Measurements from ENCODE around the gene MRPL44.

MRPL44 gene

GRCh38 chr2:223949241-223949840 lies 7.9 kb upstream of the MRPL44 start:
- H3K27ac ChIP-seq (ENCODE audit: low read length), result no peak overlapping the region
- peaks cover 12% of the 10 kb centered on the region for H3K4me1 ChIP-seq (ENCODE audit: low read length)
- no peaks in the 10 kb centered on the region for H3K36me3 ChIP-seq (replicated peaks; ENCODE audit: insufficient read depth, low read length)
- no peaks in the 10 kb centered on the region for H4K20me1 ChIP-seq (ENCODE audit: insufficient read depth, low read length)
- H3K9me3 ChIP-seq (replicated peaks; ENCODE audit: insufficient read depth, low read length), result no peaks in the 10 kb centered on the region
- H3K79me2 ChIP-seq (ENCODE audit: low read length), result peaks cover 8% of the 10 kb centered on the region
- no peak overlapping the region for H3K4me2 ChIP-seq (ENCODE audit: low read depth, low read length)
- no peaks in the 10 kb centered on the region for H3K9me2 ChIP-seq (replicated peaks; ENCODE audit: insufficient read depth, low read length)
- no peak overlapping the region for H2AFZ ChIP-seq (ENCODE audit: low read length)
- H3K9ac ChIP-seq (ENCODE audit: low read length), result no peak overlapping the region
- no peak for DNase-seq
- H3K4me3 ChIP-seq (ENCODE audit: low read length), result no peak overlapping the region
- no peaks in the 10 kb centered on the region for H3K27me3 ChIP-seq (replicated peaks; ENCODE audit: insufficient read depth, low read length)
- peaks cover 8% of the 10 kb centered on the region for H3F3A ChIP-seq (ENCODE audit: insufficient read depth, low read length)
- TF ChIP-seq EZH2phosphoT487 (IDR thresholded peaks at IDR 0.05; ENCODE audit: low read length) (no peak), CTCF (IDR thresholded peaks at IDR 0.05; ENCODE audit: low read length) (peak; percentile 24; the same call in 1 of the 2 replicates), EZH2 (optimal IDR thresholded peaks at IDR 0.05; ENCODE audit: low read depth, low read length) (no peak)

GRCh38 chr2:223950448-223951347 lies 6.6 kb upstream of the MRPL44 start:
- Histone ChIP-seq H3F3A (ENCODE audit: insufficient read depth, low read length) (peaks cover 8% of the 10 kb centered on the region), H3K36me3 (replicated peaks; ENCODE audit: insufficient read depth, low read length) (no peaks in the 10 kb centered on the region), H4K20me1 (ENCODE audit: insufficient read depth, low read length) (no peaks in the 10 kb centered on the region), H3K9me2 (replicated peaks; ENCODE audit: insufficient read depth, low read length) (no peaks in the 10 kb centered on the region), H2AFZ (ENCODE audit: low read length) (no peak overlapping the region), H3K9me3 (replicated peaks; ENCODE audit: insufficient read depth, low read length) (no peaks in the 10 kb centered on the region), H3K27me3 (replicated peaks; ENCODE audit: insufficient read depth, low read length) (no peaks in the 10 kb centered on the region), H3K79me2 (ENCODE audit: low read length) (no peaks in the 10 kb centered on the region), H3K27ac (ENCODE audit: low read length) (no peak overlapping the region), H3K9ac (ENCODE audit: low read length) (no peak overlapping the region), H3K4me2 (ENCODE audit: low read depth, low read length) (no peak overlapping the region), H3K4me1 (ENCODE audit: low read length) (peaks cover 12% of the 10 kb centered on the region), H3K4me3 (ENCODE audit: low read length) (no peak overlapping the region)
- TF ChIP-seq EZH2 (optimal IDR thresholded peaks at IDR 0.05; ENCODE audit: low read depth, low read length), result no peak
- TF ChIP-seq CTCF (IDR thresholded peaks at IDR 0.05; ENCODE audit: low read length), result no peak
- no peak for TF ChIP-seq EZH2phosphoT487 (IDR thresholded peaks at IDR 0.05; ENCODE audit: low read length)
- DNase-seq, result no peak

- Histone ChIP-seq H3K79me2 (ENCODE audit: low read length) (peaks cover 2% of the 10 kb centered on the region), H3K36me3 (replicated peaks; ENCODE audit: insufficient read depth, low read length) (no peaks in the 10 kb centered on the region), H3K27me3 (replicated peaks; ENCODE audit: insufficient read depth, low read length) (no peaks in the 10 kb centered on the region), H3K4me1 (ENCODE audit: low read length) (peaks cover 20% of the 10 kb centered on the region), H3K9me2 (replicated peaks; ENCODE audit: insufficient read depth, low read length) (no peaks in the 10 kb centered on the region), H3K9me3 (replicated peaks; ENCODE audit: insufficient read depth, low read length) (no peaks in the 10 kb centered on the region), H3K9ac (ENCODE audit: low read length) (peak overlapping the region; percentile 36; the same call in 1 of the 2 replicates), H3K27ac (ENCODE audit: low read length) (peak overlapping the region; percentile 71), H3F3A (ENCODE audit: insufficient read depth, low read length) (peaks cover 18% of the 10 kb centered on the region), H4K20me1 (ENCODE audit: insufficient read depth, low read length) (no peaks in the 10 kb centered on the region), H3K4me2 (ENCODE audit: low read depth, low read length) (peak overlapping the region; percentile 73), H3K4me3 (ENCODE audit: low read length) (peak overlapping the region; percentile 25), H2AFZ (ENCODE audit: low read length) (peak overlapping the region; percentile 94)
- TF ChIP-seq EZH2phosphoT487 (IDR thresholded peaks at IDR 0.05; ENCODE audit: low read length), result no peak
- no peak for TF ChIP-seq EZH2 (optimal IDR thresholded peaks at IDR 0.05; ENCODE audit: low read depth, low read length)
- TF ChIP-seq CTCF (IDR thresholded peaks at IDR 0.05; ENCODE audit: low read length), result no peak
- peak; percentile 79 for DNase-seq
Observed at GRCh38 chr2:223952280-223952968, 4.8 kb upstream of the MRPL44 start.

Measured in MM.1S (cell line).